Neuronal stem cell (in vitro differentiated cells): ENCODE data around the gene RAB6A.

ENCODE experiments used
- DNase-seq: peaks from one replicate; pipeline ENCODE4 v3.0.0-alpha.2; 2013; ENCODE audit warnings: low spot score
- H2AFZ ChIP-seq: one replicate; pipeline ENCODE4 v1.6.1; 2013; ENCODE audit warnings: mild to moderate bottlenecking, low read length, inconsistent platforms
- H2AK5ac ChIP-seq: 2 replicates; pipeline ENCODE4 v1.6.1; 2013; ENCODE audit warnings: low read depth, mild to moderate bottlenecking, inconsistent platforms, low read length, moderate library complexity, mixed read lengths
- H2BK120ac ChIP-seq: 2 replicates; pipeline ENCODE4 v1.6.1; 2013; ENCODE audit warnings: low read depth, mild to moderate bottlenecking, inconsistent platforms, low read length, moderate library complexity, mixed read lengths
- H2BK12ac ChIP-seq: one replicate; pipeline ENCODE4 v1.6.1; 2013; ENCODE audit warnings: low read length, inconsistent platforms
- H2BK15ac ChIP-seq: 2 replicates; pipeline ENCODE4 v1.6.1; 2013; ENCODE audit warnings: mild to moderate bottlenecking, low read length, inconsistent platforms, mixed read lengths
- H2BK5ac ChIP-seq: one replicate; pipeline ENCODE4 v1.6.1; 2013; ENCODE audit warnings: inconsistent platforms, mild to moderate bottlenecking, low read length, moderate library complexity
- H3K14ac ChIP-seq: one replicate; pipeline ENCODE4 v1.6.1; 2013; ENCODE audit warnings: low read length, inconsistent platforms
- H3K18ac ChIP-seq: 2 replicates; pipeline ENCODE4 v1.6.1; 2013; ENCODE audit warnings: low read length, inconsistent platforms
- H3K23ac ChIP-seq: 2 replicates; pipeline ENCODE4 v1.6.1; 2013; ENCODE audit warnings: low read depth, mild to moderate bottlenecking, mixed read lengths, low read length, inconsistent platforms; ENCODE audit not compliant: poor library complexity
- H3K27ac ChIP-seq: replicated peaks from 3 replicates; pipeline ENCODE4 v1.5.1; 2013; ENCODE audit warnings: low read length, inconsistent platforms
- H3K27me3 ChIP-seq, 3 experiments: 2 replicates each; pipeline ENCODE4 v1.6.1; 2013; ENCODE audit warnings: low read length in 3 of 3, mild to moderate bottlenecking in 2 of 3, inconsistent platforms in 1 of 3, low read depth in 1 of 3, mixed read lengths in 1 of 3, moderate library complexity in 1 of 3; ENCODE audit not compliant: control insufficient read depth in 3 of 3, insufficient read depth in 3 of 3
- H3K36me3 ChIP-seq, 2 donors: replicated peaks in 1 of 2; 2 replicates each; pipeline ENCODE4 v1.6.1; 2013; ENCODE audit warnings: low read length in 2 of 2; ENCODE audit not compliant: control insufficient read depth in 2 of 2, insufficient read depth in 2 of 2
- H3K4ac ChIP-seq: 2 replicates; pipeline ENCODE4 v1.6.1; 2013; ENCODE audit warnings: inconsistent platforms, mild to moderate bottlenecking, low read length, moderate library complexity
- H3K4me1 ChIP-seq, 2 donors: 1 replicate in 1 of 2; 2 replicates in 1 of 2; pipeline ENCODE4 v1.6.1; 2013; ENCODE audit warnings: low read length in 2 of 2, low read depth in 1 of 2; ENCODE audit not compliant: control insufficient read depth in 2 of 2, insufficient read depth in 1 of 2
- H3K4me2 ChIP-seq: one replicate; pipeline ENCODE4 v1.6.1; 2013; ENCODE audit warnings: mild to moderate bottlenecking, low read length, inconsistent platforms; ENCODE audit not compliant: insufficient read depth, poor library complexity, severe bottlenecking
- H3K4me3 ChIP-seq, 2 donors: 2 replicates each; pipeline ENCODE4 v1.5.1; 2013; ENCODE audit warnings: low read length in 2 of 2, mild to moderate bottlenecking in 2 of 2, inconsistent platforms in 1 of 2, moderate library complexity in 1 of 2
- H3K79me1 ChIP-seq: one replicate; pipeline ENCODE4 v1.6.1; 2013; ENCODE audit warnings: low read depth, mild to moderate bottlenecking, inconsistent platforms, low read length, moderate library complexity
- H3K9ac ChIP-seq: one replicate; pipeline ENCODE4 v1.6.1; 2013; ENCODE audit warnings: mild to moderate bottlenecking, low read depth, low read length, inconsistent platforms; ENCODE audit not compliant: poor library complexity
- H3K9me3 ChIP-seq, 2 donors: replicated peaks in 1 of 2; 2 replicates each; pipeline versions ENCODE3 to v1.6.1; 2013; ENCODE audit warnings: low read length in 2 of 2, mild to moderate bottlenecking in 2 of 2, inconsistent platforms in 1 of 2, low read depth in 1 of 2, mixed read lengths in 1 of 2, moderate library complexity in 1 of 2; ENCODE audit not compliant: control insufficient read depth in 2 of 2, insufficient read depth in 1 of 2
- H4K8ac ChIP-seq: one replicate; pipeline ENCODE4 v1.6.1; 2013; ENCODE audit warnings: low read depth, mild to moderate bottlenecking, inconsistent platforms, low read length, moderate library complexity
- H4K91ac ChIP-seq: one replicate; pipeline ENCODE4 v1.6.1; 2013; ENCODE audit warnings: low read length, low read depth, mild to moderate bottlenecking, inconsistent platforms; ENCODE audit not compliant: poor library complexity
- WGBS, 2 donors: extraction: QIAGEN DNeasy Blood & Tissue Kit; methylation state at CpG; one replicate each; pipeline ENCODE4 v1.1.7; 2013; ENCODE audit warnings: missing lambda C conversion rate in 2 of 2, mixed read lengths in 1 of 2; ENCODE audit not compliant: insufficient read length in 2 of 2, insufficient replicate concordance in 1 of 2; ENCODE audit errors: extremely low coverage in 2 of 2; 5-methylcytosine and 5-hydroxymethylcytosine counted together

RAB6A gene

GRCh38 chr11:73671701-73672100 is 89.2 kb downstream of the RAB6A start:
- Histone ChIP-seq H2BK12ac (no peak overlapping the region), H3K4me3 (no peak overlapping the region), H3K18ac (no peak overlapping the region), H3K79me1 (no peaks in the 10 kb centered on the region), H3K27ac (no peak overlapping the region), H2BK120ac (no peak overlapping the region), H2AFZ (no peak overlapping the region), H3K27me3 (no peaks in the 10 kb centered on the region), H3K9ac (no peak overlapping the region), H3K36me3 (peaks cover 0 to 15% of the 10 kb centered on the region in 2 donors), H2AK5ac (no peak overlapping the region), H4K91ac (no peak overlapping the region), H2BK5ac (no peak overlapping the region), H2BK15ac (no peak overlapping the region), H3K4me2 (no peak overlapping the region), H4K8ac (no peak overlapping the region), H3K9me3 (peaks cover 0 to 7% of the 10 kb centered on the region in 2 donors), H3K14ac (no peak overlapping the region), H3K23ac (no peak overlapping the region), H3K4me1 (no peaks in the 10 kb centered on the region), H3K4ac (no peak overlapping the region)
- DNase-seq = no peak
- no CpG with 5 or more reads among the region's 6 CpGs for WGBS, 2 donors

- no peak overlapping the region for H3K9ac ChIP-seq
- H3K27ac ChIP-seq = no peak overlapping the region
- DNase-seq = no peak
- H2BK15ac ChIP-seq = no peak overlapping the region
- H3K23ac ChIP-seq = no peak overlapping the region
- H4K91ac ChIP-seq = no peak overlapping the region
- no peak overlapping the region for H3K4me2 ChIP-seq
- no peaks in the 10 kb centered on the region for H3K4me1 ChIP-seq
- H3K4me3 ChIP-seq = no peak overlapping the region
- no peak overlapping the region for H2BK12ac ChIP-seq
- H2AK5ac ChIP-seq = no peak overlapping the region
- H3K27me3 ChIP-seq = no peaks in the 10 kb centered on the region
- no peak overlapping the region for H3K4ac ChIP-seq
- H3K79me1 ChIP-seq = no peaks in the 10 kb centered on the region
- H2AFZ ChIP-seq = no peak overlapping the region
- H3K14ac ChIP-seq = no peak overlapping the region
- H3K18ac ChIP-seq = no peak overlapping the region
- peaks cover 0 to 12% of the 10 kb centered on the region in 2 donors for H3K36me3 ChIP-seq
- peaks cover 0 to 7% of the 10 kb centered on the region in 2 donors for H3K9me3 ChIP-seq
- no peak overlapping the region for H2BK5ac ChIP-seq
- H4K8ac ChIP-seq = no peak overlapping the region
- no peak overlapping the region for H2BK120ac ChIP-seq
- whole genome bisulfite sequencing, 2 donors = no CpG with 5 or more reads among the region's 3 CpGs
These were observed 90.1 kb downstream of the RAB6A start for GRCh38 chr11:73670808-73671207.

- H3K79me1 ChIP-seq = no peaks in the 10 kb centered on the region
- H4K91ac ChIP-seq = no peak overlapping the region
- no peaks in the 10 kb centered on the region for H3K36me3 ChIP-seq
- H2BK12ac ChIP-seq = no peak overlapping the region
- no peak overlapping the region for H2BK5ac ChIP-seq
- H3K4ac ChIP-seq = no peak overlapping the region
- WGBS, 2 donors = no CpG with 5 or more reads among the region's 1 CpG
- H3K14ac ChIP-seq = no peak overlapping the region
- no peak overlapping the region for H3K9ac ChIP-seq
- no peak for DNase-seq
- H3K23ac ChIP-seq = no peak overlapping the region
- H2BK15ac ChIP-seq = no peak overlapping the region
- H3K18ac ChIP-seq = no peak overlapping the region
- H2AFZ ChIP-seq = no peak overlapping the region
- no peak overlapping the region for H3K27ac ChIP-seq
- H2BK120ac ChIP-seq = no peak overlapping the region
- no peak overlapping the region for H3K4me2 ChIP-seq
- no peak overlapping the region for H2AK5ac ChIP-seq
- no peak overlapping the region for H4K8ac ChIP-seq
- H3K4me1 ChIP-seq = peaks cover 0 to 3% of the 10 kb centered on the region in 2 donors
- no peaks in the 10 kb centered on the region for H3K27me3 ChIP-seq
- peaks cover 0 to 4% of the 10 kb centered on the region in 2 donors for H3K9me3 ChIP-seq
- no peak overlapping the region for H3K4me3 ChIP-seq
These were observed 93.0 kb downstream of the RAB6A start for GRCh38 chr11:73667891-73668290.

GRCh38 chr11:73664877-73665276 is 96.0 kb downstream of the RAB6A start:
- Histone ChIP-seq H3K36me3 (no peaks in the 10 kb centered on the region), H2BK5ac (no peak overlapping the region), H3K27me3 (no peaks in the 10 kb centered on the region), H2BK120ac (no peak overlapping the region), H4K8ac (no peak overlapping the region), H2BK15ac (no peak overlapping the region), H3K14ac (no peak overlapping the region), H3K27ac (no peak overlapping the region), H3K4ac (no peak overlapping the region), H3K9ac (no peak overlapping the region), H3K18ac (no peak overlapping the region), H2AK5ac (no peak overlapping the region), H2AFZ (no peak overlapping the region), H3K9me3 (no peaks in the 10 kb centered on the region), H3K4me2 (no peak overlapping the region), H3K4me1 (peaks cover 5 to 6% of the 10 kb centered on the region in 2 donors), H3K23ac (no peak overlapping the region), H3K4me3 (no peak overlapping the region), H4K91ac (no peak overlapping the region), H3K79me1 (no peaks in the 10 kb centered on the region), H2BK12ac (no peak overlapping the region)
- DNase-seq = no peak
